Fibroblast of lung (primary cell): ENCODE measurements around the gene PDAP1. TPM values are rescaled to one million over a fixed set of nuclear protein-coding genes. Genes with fewer than 3 reads are reported as not detected.

Experiments
- DNase-seq, 2 donors: peaks; one replicate each; pipeline versions ENCODE4 v3.0.0 to v3.0.0-alpha.2; 2010; ENCODE audit warnings: low read depth in 2 of 2
- H2AFZ ChIP-seq: 2 replicates; pipeline ENCODE4 v1.5.1; 2012; ENCODE audit warnings: low read length, control low read depth, inconsistent platforms
- H3K27ac ChIP-seq: 2 replicates; pipeline ENCODE4 v1.5.1; 2011; ENCODE audit warnings: low read length, control low read depth; ENCODE audit not compliant: insufficient read depth
- H3K27me3 ChIP-seq: 2 replicates; pipeline ENCODE4 v1.5.1; 2011; ENCODE audit warnings: mild to moderate bottlenecking, low read length; ENCODE audit not compliant: control insufficient read depth, insufficient read depth
- H3K36me3 ChIP-seq: 2 replicates; pipeline ENCODE4 v1.5.1; 2011; ENCODE audit warnings: low read length; ENCODE audit not compliant: control insufficient read depth, insufficient read depth
- H3K4me1 ChIP-seq: 2 replicates; pipeline ENCODE4 v1.5.1; 2011; ENCODE audit warnings: low read length; ENCODE audit not compliant: control insufficient read depth, insufficient read depth; ENCODE audit errors: extremely low read depth
- H3K4me2 ChIP-seq: 2 replicates; pipeline ENCODE4 v1.5.1; 2011; ENCODE audit warnings: low read length, control low read depth; ENCODE audit not compliant: insufficient read depth; ENCODE audit errors: extremely low read depth
- H3K4me3 ChIP-seq, 4 experiments: fragments of 200-600 bp in 1 of 4; sonication (generic) in 1 of 4; replicated peaks in 1 of 4; 2 replicates each; pipeline ENCODE4 v1.5.1; 2011 to 2016; ENCODE audit warnings: low read length in 4 of 4, low read depth in 3 of 4, mild to moderate bottlenecking in 3 of 4, control low read depth in 2 of 4, inconsistent platforms in 1 of 4, mixed read lengths in 1 of 4; ENCODE audit not compliant: insufficient read depth in 1 of 4; ENCODE audit errors: control extremely low read depth in 1 of 4
- H3K79me2 ChIP-seq: 2 replicates; pipeline ENCODE4 v1.5.1; 2012; ENCODE audit warnings: mild to moderate bottlenecking, low read length, inconsistent platforms; ENCODE audit not compliant: control insufficient read depth, insufficient read depth
- H3K9ac ChIP-seq: 2 replicates; pipeline ENCODE4 v1.5.1; 2011; ENCODE audit warnings: mild to moderate bottlenecking, low read length, control low read depth; ENCODE audit not compliant: insufficient read depth
- H3K9me3 ChIP-seq: 2 replicates; pipeline ENCODE4 v1.5.1; 2012; ENCODE audit warnings: low read depth, low read length; ENCODE audit not compliant: control insufficient read depth, insufficient read depth
- H4K20me1 ChIP-seq: 2 replicates; pipeline ENCODE4 v1.5.1; 2011; ENCODE audit warnings: low read length; ENCODE audit not compliant: control insufficient read depth, insufficient read depth; ENCODE audit errors: extremely low read depth
- EZH2 ChIP-seq: IDR thresholded peaks from 2 replicates; pipeline ENCODE4 v1.5.1; 2012; ENCODE audit warnings: low read length, control low read depth, mild to moderate bottlenecking; ENCODE audit errors: missing control alignments
- polyA plus RNA-seq, 2 donors: library from polyadenylated mRNA; depleted of rRNA in 1 of 2; stranded (reverse) in 1 of 2; unstranded in 1 of 2; fragments of >200 nt; gene quantifications; 2 replicates each; pipeline ENCODE4 v1.2.1, GENCODE V29; 2011 to 2012; ENCODE audit warnings: missing spikeins in 1 of 2
- total RNA-seq: library from RNA; depleted of rRNA; stranded (reverse); fragments of >200 nt; gene quantifications from 2 replicates; pipeline ENCODE4 v1.2.1, GENCODE V29; 2014
- TF ChIP-seq, protein P1 (sequence below), 2 donors: IDR thresholded peaks in 1 of 2; conservative IDR thresholded peaks in 1 of 2; 1 replicate in 1 of 2; 2 replicates in 1 of 2; pipeline ENCODE4 v1.5.1; 2011 to 2012; ENCODE audit warnings: low read length in 2 of 2, control low read depth in 1 of 2, inconsistent platforms in 1 of 2, low read depth in 1 of 2, mild to moderate bottlenecking in 1 of 2

The PDAP1 gene
- total and polyA plus RNA-seq, 2 donors (not counting 1 experiment from before 2014, with no cell fraction given), result 29.6 to 105 TPM

DNA sequence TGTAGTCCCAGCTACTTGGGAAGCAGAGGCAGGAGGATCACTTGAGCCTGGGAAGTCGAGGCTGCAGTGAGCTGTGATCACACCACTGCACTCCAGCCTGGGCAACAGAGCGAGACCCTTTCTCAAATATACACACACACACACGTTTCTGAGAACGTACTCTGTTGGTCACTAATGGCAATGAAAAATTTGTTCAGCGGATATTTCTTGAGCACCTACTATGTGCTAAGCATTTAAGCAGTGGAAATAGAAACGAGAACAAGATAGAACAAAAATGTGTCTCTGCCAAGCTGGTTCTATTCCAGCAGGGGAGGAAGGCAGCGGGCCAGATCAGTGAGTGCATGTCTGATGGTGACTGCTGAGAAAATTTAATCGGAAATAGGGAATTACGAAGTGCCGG is 25.2 kb downstream of the PDAP1 start:
- Histone ChIP-seq H3K4me1 (peaks cover 19% of the 10 kb centered on the region), H3K27me3 (no peaks in the 10 kb centered on the region), H2AFZ (no peak overlapping the region), H3K36me3 (peaks cover 30% of the 10 kb centered on the region), H3K4me2 (no peak overlapping the region), H3K9me3 (no peaks in the 10 kb centered on the region), H3K79me2 (peaks cover 47% of the 10 kb centered on the region), H3K9ac (no peak overlapping the region), H3K27ac (no peak overlapping the region), H4K20me1 (no peaks in the 10 kb centered on the region), H3K4me3 (no peak overlapping the region)
- DNase-seq, result no peak
- TF ChIP-seq EZH2, result no peak
- TF ChIP-seq, protein P1, sequence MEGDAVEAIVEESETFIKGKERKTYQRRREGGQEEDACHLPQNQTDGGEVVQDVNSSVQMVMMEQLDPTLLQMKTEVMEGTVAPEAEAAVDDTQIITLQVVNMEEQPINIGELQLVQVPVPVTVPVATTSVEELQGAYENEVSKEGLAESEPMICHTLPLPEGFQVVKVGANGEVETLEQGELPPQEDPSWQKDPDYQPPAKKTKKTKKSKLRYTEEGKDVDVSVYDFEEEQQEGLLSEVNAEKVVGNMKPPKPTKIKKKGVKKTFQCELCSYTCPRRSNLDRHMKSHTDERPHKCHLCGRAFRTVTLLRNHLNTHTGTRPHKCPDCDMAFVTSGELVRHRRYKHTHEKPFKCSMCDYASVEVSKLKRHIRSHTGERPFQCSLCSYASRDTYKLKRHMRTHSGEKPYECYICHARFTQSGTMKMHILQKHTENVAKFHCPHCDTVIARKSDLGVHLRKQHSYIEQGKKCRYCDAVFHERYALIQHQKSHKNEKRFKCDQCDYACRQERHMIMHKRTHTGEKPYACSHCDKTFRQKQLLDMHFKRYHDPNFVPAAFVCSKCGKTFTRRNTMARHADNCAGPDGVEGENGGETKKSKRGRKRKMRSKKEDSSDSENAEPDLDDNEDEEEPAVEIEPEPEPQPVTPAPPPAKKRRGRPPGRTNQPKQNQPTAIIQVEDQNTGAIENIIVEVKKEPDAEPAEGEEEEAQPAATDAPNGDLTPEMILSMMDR (conservative IDR thresholded peaks at IDR 0.05 in 1 of 2, IDR thresholded peaks at IDR 0.05 in 1 of 2; ENCODE audit: low read depth in 1 of 2, low read length in 2 of 2), result no peak

DNA sequence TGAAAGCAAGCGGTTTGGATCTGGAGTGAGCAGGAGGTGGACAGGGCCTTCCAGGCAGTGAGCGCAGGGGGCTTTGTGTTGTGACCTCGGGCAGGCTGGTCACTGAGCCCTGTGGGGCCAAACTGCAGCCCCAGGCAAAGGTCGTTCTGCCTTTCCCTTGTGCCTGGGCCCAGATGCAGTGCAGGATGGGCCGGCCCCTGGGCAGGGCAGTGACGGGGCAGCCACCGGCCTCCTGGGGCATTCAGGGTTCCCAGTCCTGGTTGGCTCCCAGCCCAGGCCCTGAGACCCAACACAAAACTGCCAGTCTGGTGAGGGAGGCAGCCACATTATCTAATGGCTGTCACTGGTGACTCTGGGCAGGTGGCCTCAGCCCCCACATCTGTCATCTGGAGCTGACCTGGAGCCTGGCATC is 26.7 kb downstream of the PDAP1 start:
- no peak for DNase-seq
- Histone ChIP-seq H2AFZ (no peak overlapping the region), H3K27ac (no peak overlapping the region), H3K4me3 (no peak overlapping the region), H3K79me2 (peaks cover 56% of the 10 kb centered on the region), H3K9ac (no peak overlapping the region), H3K9me3 (no peaks in the 10 kb centered on the region), H3K36me3 (peaks cover 25% of the 10 kb centered on the region), H3K4me2 (no peak overlapping the region), H4K20me1 (no peaks in the 10 kb centered on the region), H3K27me3 (no peaks in the 10 kb centered on the region), H3K4me1 (peaks cover 19% of the 10 kb centered on the region)
- no peak for TF ChIP-seq EZH2
- TF ChIP-seq, protein P1 (conservative IDR thresholded peaks at IDR 0.05 in 1 of 2, IDR thresholded peaks at IDR 0.05 in 1 of 2; ENCODE audit: low read depth in 1 of 2, low read length in 2 of 2), result no peak

DNA sequence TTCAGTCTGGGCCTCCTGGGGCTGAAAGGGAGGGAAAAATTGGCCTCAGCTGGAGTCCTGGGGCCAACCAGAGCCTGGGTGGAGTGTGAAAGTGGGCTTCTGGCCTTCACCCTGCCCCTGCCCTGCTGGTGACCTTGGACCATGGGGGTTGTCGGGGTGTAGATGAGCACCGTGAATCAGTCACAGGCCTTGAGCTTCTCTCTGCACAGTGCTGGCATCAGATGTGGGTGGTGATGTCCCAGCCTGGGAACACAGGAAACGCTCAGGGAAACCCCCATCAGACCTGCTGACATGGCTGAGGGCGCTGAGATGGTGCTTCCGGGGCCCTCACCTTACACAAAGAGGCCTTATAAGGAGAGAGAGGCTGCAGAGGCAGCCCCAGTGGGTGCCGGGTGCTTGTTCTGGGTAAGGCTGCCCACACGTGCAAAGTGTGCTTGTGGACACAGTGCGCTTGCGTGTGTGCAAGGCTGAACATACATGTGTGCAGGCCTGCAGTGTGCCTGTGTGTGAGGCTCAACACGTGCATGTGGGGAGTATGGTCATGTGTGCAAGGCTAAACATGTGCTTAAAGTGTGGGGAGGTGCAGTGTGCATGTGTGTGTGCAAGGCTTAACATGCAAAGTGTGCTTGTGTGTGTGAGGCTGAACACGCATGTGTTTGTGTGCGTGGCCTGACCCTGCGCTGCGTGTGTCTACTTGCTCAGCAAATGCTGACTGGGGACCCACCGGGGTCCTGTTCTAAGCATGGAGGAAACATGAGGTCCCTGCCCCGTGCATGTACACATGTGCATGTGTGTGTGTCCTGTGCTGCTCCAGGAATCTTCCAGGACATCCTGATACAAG is 27.4 kb downstream of the PDAP1 start:
- no peak for DNase-seq
- Histone ChIP-seq H3K4me3 (no peak overlapping the region), H3K27me3 (no peaks in the 10 kb centered on the region), H3K9me3 (no peaks in the 10 kb centered on the region), H2AFZ (no peak overlapping the region), H3K4me2 (no peak overlapping the region), H3K36me3 (peaks cover 23% of the 10 kb centered on the region), H3K27ac (peak overlapping the region; percentile 72), H3K4me1 (peaks cover 19% of the 10 kb centered on the region), H3K9ac (no peak overlapping the region), H4K20me1 (no peaks in the 10 kb centered on the region), H3K79me2 (peaks cover 61% of the 10 kb centered on the region)
- TF ChIP-seq, protein P1 (conservative IDR thresholded peaks at IDR 0.05 in 1 of 2, IDR thresholded peaks at IDR 0.05 in 1 of 2; ENCODE audit: low read depth in 1 of 2, low read length in 2 of 2), result no peak
- no peak for TF ChIP-seq EZH2
